ENCODE data around the gene ALDOB. TPM values are rescaled to one million over a fixed set of nuclear protein-coding genes. Genes with fewer than 3 reads are reported as not detected.
A peak's percentile ranks its signal among the peaks of the same experiment; 100 is the strongest.

ALDOB gene
- total and polyA plus RNA-seq, 2 of the 13 experiments (the other 11 are each of a cell fraction or from before 2014, with no cell fraction given) = 0.29 to 0.97 TPM

DNA sequence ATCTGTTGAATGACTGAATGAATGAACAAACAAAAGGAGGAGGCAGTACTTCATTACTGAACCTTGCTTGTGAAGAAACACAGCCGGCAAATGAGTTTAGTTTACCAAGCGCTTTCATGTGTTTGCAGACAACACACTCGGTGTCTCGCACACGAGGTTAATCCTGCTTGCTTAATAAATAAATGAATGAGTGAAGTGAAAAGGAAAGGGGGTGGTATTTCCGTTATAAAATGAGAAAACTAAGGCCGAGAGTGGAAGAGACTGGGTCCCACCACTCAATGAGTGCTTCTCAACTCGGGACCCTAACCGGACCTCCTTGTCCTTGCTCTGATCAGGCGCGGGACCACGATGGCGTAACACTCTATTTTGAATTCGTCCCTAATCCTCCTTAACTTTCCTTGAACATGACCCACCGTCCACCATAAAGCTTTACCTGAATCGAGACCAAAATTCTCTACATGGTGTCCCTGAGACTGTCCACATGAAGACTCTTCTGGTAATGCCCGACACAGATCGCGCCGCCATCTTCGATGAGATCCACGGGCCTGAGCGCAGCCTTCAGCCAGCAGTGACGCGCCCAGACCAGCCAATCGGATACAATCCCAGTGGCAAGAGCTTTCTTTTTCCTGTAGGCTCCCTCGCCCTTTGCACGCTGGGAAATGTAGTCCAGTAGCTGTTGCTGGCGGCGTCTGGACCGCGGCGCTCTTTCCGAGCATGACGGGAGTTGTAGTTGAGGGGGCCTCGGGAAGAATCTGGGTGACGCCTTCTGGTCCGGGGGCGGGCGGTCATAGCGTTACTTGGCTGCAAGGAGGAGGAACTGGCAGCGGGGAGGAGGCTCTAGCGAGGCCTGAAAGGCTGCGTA is 37.3 kb downstream of the ALDOB start, which contains the start of the genes MRPL50 and ZNF189 (continued):
- TF ChIP-seq, protein P1, sequence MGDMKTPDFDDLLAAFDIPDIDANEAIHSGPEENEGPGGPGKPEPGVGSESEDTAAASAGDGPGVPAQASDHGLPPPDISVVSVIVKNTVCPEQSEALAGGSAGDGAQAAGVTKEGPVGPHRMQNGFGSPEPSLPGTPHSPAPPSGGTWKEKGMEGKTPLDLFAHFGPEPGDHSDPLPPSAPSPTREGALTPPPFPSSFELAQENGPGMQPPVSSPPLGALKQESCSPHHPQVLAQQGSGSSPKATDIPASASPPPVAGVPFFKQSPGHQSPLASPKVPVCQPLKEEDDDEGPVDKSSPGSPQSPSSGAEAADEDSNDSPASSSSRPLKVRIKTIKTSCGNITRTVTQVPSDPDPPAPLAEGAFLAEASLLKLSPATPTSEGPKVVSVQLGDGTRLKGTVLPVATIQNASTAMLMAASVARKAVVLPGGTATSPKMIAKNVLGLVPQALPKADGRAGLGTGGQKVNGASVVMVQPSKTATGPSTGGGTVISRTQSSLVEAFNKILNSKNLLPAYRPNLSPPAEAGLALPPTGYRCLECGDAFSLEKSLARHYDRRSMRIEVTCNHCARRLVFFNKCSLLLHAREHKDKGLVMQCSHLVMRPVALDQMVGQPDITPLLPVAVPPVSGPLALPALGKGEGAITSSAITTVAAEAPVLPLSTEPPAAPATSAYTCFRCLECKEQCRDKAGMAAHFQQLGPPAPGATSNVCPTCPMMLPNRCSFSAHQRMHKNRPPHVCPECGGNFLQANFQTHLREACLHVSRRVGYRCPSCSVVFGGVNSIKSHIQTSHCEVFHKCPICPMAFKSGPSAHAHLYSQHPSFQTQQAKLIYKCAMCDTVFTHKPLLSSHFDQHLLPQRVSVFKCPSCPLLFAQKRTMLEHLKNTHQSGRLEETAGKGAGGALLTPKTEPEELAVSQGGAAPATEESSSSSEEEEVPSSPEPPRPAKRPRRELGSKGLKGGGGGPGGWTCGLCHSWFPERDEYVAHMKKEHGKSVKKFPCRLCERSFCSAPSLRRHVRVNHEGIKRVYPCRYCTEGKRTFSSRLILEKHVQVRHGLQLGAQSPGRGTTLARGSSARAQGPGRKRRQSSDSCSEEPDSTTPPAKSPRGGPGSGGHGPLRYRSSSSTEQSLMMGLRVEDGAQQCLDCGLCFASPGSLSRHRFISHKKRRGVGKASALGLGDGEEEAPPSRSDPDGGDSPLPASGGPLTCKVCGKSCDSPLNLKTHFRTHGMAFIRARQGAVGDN (CRISPR knock-in tag; IDR thresholded peaks at IDR 0.05) = peak; percentile 94
- peak; percentile 99 for TF ChIP-seq IRF2 (CRISPR knock-in tag; IDR thresholded peaks at IDR 0.05)
- peak; percentile 92 for TF ChIP-seq NR2C2 (CRISPR knock-in tag; IDR thresholded peaks at IDR 0.05; ENCODE audit: borderline replicate concordance)
- no peak for TF ChIP-seq MAZ (IDR thresholded peaks at IDR 0.05; ENCODE audit: borderline replicate concordance, low read depth, low read length)
- TF ChIP-seq MAZ (CRISPR knock-in tag; IDR thresholded peaks at IDR 0.05; ENCODE audit: low read depth) = no peak; the same call in 1 of the 2 replicates
- no peak; the same call in 1 of the 2 replicates for TF ChIP-seq EED (CRISPR knock-in tag; IDR thresholded peaks at IDR 0.05)
- TF ChIP-seq, protein P2, sequence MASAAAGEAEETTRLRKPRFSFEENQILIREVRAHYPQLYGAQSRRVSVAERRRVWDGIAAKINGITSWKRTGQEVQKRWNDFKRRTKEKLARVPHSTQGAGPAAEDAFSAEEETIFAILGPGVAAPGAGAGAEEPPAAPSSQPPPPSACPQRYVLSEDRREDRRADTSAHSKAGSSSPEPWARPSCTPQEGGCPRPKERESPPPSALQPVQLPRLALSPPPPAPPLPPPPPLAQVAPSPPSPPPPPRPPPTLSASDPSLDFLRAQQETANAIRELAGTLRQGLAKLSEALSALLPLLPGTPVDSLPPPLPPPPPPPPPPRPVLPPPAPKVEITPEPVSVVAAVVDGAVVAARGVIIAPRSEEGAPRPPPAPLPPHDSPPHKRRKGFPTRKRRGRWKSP (CRISPR knock-in tag; IDR thresholded peaks at IDR 0.05) = peak; percentile 83
- TF ChIP-seq, protein P3, sequence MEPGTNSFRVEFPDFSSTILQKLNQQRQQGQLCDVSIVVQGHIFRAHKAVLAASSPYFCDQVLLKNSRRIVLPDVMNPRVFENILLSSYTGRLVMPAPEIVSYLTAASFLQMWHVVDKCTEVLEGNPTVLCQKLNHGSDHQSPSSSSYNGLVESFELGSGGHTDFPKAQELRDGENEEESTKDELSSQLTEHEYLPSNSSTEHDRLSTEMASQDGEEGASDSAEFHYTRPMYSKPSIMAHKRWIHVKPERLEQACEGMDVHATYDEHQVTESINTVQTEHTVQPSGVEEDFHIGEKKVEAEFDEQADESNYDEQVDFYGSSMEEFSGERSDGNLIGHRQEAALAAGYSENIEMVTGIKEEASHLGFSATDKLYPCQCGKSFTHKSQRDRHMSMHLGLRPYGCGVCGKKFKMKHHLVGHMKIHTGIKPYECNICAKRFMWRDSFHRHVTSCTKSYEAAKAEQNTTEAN (CRISPR knock-in tag; conservative IDR thresholded peaks at IDR 0.05) = no peak
- no peak; the same call in 1 of the 2 replicates for TF ChIP-seq MEIS1 (CRISPR knock-in tag; IDR thresholded peaks at IDR 0.05; ENCODE audit: borderline replicate concordance)
- no peak for TF ChIP-seq SNAI1 (CRISPR knock-in tag; IDR thresholded peaks at IDR 0.05; ENCODE audit: borderline replicate concordance)
- no peak for TF ChIP-seq PAF1 (CRISPR knock-in tag; IDR thresholded peaks at IDR 0.05)
- peak; percentile 69; the same call in 1 of the 2 replicates for TF ChIP-seq ERF (CRISPR knock-in tag; IDR thresholded peaks at IDR 0.05)
- TF ChIP-seq PHF20 (CRISPR knock-in tag; IDR thresholded peaks at IDR 0.05) = no peak; the same call in 1 of the 2 replicates
- TF ChIP-seq, protein P4, sequence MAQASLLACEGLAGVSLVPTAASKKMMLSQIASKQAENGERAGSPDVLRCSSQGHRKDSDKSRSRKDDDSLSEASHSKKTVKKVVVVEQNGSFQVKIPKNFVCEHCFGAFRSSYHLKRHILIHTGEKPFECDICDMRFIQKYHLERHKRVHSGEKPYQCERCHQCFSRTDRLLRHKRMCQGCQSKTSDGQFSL (CRISPR knock-in tag; IDR thresholded peaks at IDR 0.05) = no peak; the same call in 1 of the 2 replicates
- peak; percentile 72; the same call in 1 of the 2 replicates for TF ChIP-seq SP140L (CRISPR knock-in tag; IDR thresholded peaks at IDR 0.05; ENCODE audit: borderline replicate concordance)
- TF ChIP-seq SMARCC2 (IDR thresholded peaks at IDR 0.05) = no peak
- TF ChIP-seq DR1 (CRISPR knock-in tag; IDR thresholded peaks at IDR 0.05) = no peak; the same call in 1 of the 2 replicates
- no peak for TF ChIP-seq ZNF550 (CRISPR knock-in tag; IDR thresholded peaks at IDR 0.05; ENCODE audit: borderline replicate concordance)
- no peak for TF ChIP-seq SYNCRIP (IDR thresholded peaks at IDR 0.05; ENCODE audit: insufficient read depth, low read depth, low read length)
- TF ChIP-seq ZBTB42 (CRISPR knock-in tag; IDR thresholded peaks at IDR 0.05) = 0 out of 2 replicates have a peak, but pooled peaks have one; percentile 35
- no peak for TF ChIP-seq MATR3 (CRISPR knock-in tag; IDR thresholded peaks at IDR 0.05)
- peak; percentile 92 for TF ChIP-seq BORCS8-MEF2B (CRISPR knock-in tag; IDR thresholded peaks at IDR 0.05)
- no peak for TF ChIP-seq NFE2L2 (IDR thresholded peaks at IDR 0.05; ENCODE audit: low read length)
